ENCODE results near the gene NEMP2. TPM values are rescaled to one million over a fixed set of nuclear protein-coding genes. Genes with fewer than 3 reads are reported as not detected.

The NEMP2 gene
- total RNA-seq, 1 donor from 2014 or later, result 4.2 TPM

Small RNAs within 50 kb of the gene (small RNA-seq; reads per million reads assigned to genes)
- not detected for gene RN7SKP179 (ENCODE audit: low replicate concordance)

Other genes starting within 250 kb of the NEMP2 start
- 18.9 TPM for gene HIBCH, start 214.9 kb downstream of the NEMP2 start, total RNA-seq
- gene INPP1, start 191.1 kb downstream of the NEMP2 start, total RNA-seq, result 16.5 TPM
- 33.4 TPM for gene MFSD6, start 126.4 kb downstream of the NEMP2 start, total RNA-seq
- gene NAB1, start 114.4 kb upstream of the NEMP2 start, total RNA-seq, result 44.7 TPM